PC-9 (cell line): ENCODE measurements around the gene FOXI2. TPM values are rescaled to one million over a fixed set of nuclear protein-coding genes. Genes with fewer than 3 reads are reported as not detected.

Experiments
- BruUV-seq: library from RNA; stranded (reverse); fragments of 400-500 nt; replicated peaks from 2 replicates; lab custom pipeline; 2021; lab: Mats Ljungman, UMichigan
- CTCF ChIA-PET: fragments of 300-600 bp; sonication (Branson Sonifier 250); formaldehyde crosslinking; loops from one replicate; lab custom pipeline; 2022; ENCODE audit warnings: antibody characterized with exemption; lab: Charles Lee
- POLR2A ChIA-PET: fragments of 300-600 bp; sonication (Branson Sonifier 250); formaldehyde crosslinking; loops from one replicate; lab custom pipeline; 2022; ENCODE audit warnings: antibody characterized with exemption; ENCODE audit not compliant: unreplicated experiment; lab: Charles Lee
- DNase-seq, 2 experiments: peaks; one replicate each; pipeline versions ENCODE4 v3.0.0 to v3.0.0-alpha.2; 2015 to 2022; ENCODE audit warnings: mixed read lengths in 1 of 2
- H2AFZ ChIP-seq: fragments of 200-600 bp; sonication (generic); 2 replicates; pipeline ENCODE4 v1.8.1; 2017; ENCODE audit warnings: antibody characterized with exemption
- H3F3A ChIP-seq: fragments of 200-600 bp; sonication (generic); 2 replicates; pipeline ENCODE4 v1.8.1; 2017; ENCODE audit warnings: antibody characterized with exemption, mild to moderate bottlenecking, low read depth; ENCODE audit not compliant: insufficient read depth
- H3K27ac ChIP-seq: fragments of 200-600 bp; sonication (generic); 2 replicates; pipeline ENCODE4 v1.6.1; 2016; ENCODE audit warnings: mixed run types
- H3K27me3 ChIP-seq: fragments of 200-600 bp; sonication (generic); 2 replicates; pipeline ENCODE4 v1.6.1; 2016; ENCODE audit warnings: low read depth, mixed run types; ENCODE audit not compliant: insufficient read depth
- H3K36me3 ChIP-seq: fragments of 200-600 bp; sonication (generic); 2 replicates; pipeline ENCODE4 v1.6.1; 2016; ENCODE audit warnings: low read depth, mixed run types
- H3K4me1 ChIP-seq: fragments of 200-600 bp; sonication (generic); replicated peaks from 2 replicates; pipeline ENCODE4 v1.6.1; 2016; ENCODE audit warnings: mixed run types; ENCODE audit not compliant: insufficient read depth
- H3K4me2 ChIP-seq: fragments of 200-600 bp; sonication (generic); 2 replicates; pipeline ENCODE4 v1.6.1; 2017; ENCODE audit warnings: mixed run types
- H3K4me3 ChIP-seq: fragments of 200-600 bp; sonication (generic); 2 replicates; pipeline ENCODE4 v1.6.1; 2016; ENCODE audit warnings: mixed run types
- H3K79me2 ChIP-seq: fragments of 200-600 bp; sonication (generic); 2 replicates; pipeline ENCODE4 v1.6.1; 2017; ENCODE audit warnings: low read depth, mixed run types
- H3K9me2 ChIP-seq: fragments of 200-600 bp; sonication (generic); 2 replicates; pipeline ENCODE4 v1.8.1; 2017; ENCODE audit warnings: mild to moderate bottlenecking; ENCODE audit not compliant: insufficient read depth
- H3K9me3 ChIP-seq: fragments of 200-600 bp; sonication (generic); 2 replicates; pipeline ENCODE4 v1.8.1; 2016; ENCODE audit warnings: low read depth; ENCODE audit not compliant: insufficient read depth
- H4K20me1 ChIP-seq: fragments of 200-600 bp; sonication (generic); 2 replicates; pipeline ENCODE4 v1.8.1; 2017; ENCODE audit not compliant: insufficient read depth
- CTCF ChIP-seq: fragments of 200-600 bp; sonication (generic); conservative IDR thresholded peaks from 2 replicates; pipeline ENCODE4 v1.6.1; 2017; ENCODE audit warnings: mixed run types, antibody characterized with exemption, mild to moderate bottlenecking, moderate library complexity
- EZH2 ChIP-seq: fragments of 200-600 bp; sonication (generic); IDR thresholded peaks from 2 replicates; pipeline ENCODE4 v1.8.0; 2017; ENCODE audit warnings: antibody characterized with exemption, low read depth
- intact Hi-C: fragments of 100-400 bp; cut with micrococcal nuclease; formaldehyde crosslinking; loops from one replicate; pipeline ENCODE4 v1.10.0; 2022; ENCODE audit not compliant: unreplicated experiment
- total RNA-seq: library from RNA; stranded (reverse); gene quantifications from 2 replicates; pipeline ENCODE4 v1.2.3, GENCODE V29; 2021

The FOXI2 gene
- total RNA-seq, 1 experiment from 2014 or later: not detected

GRCh38 chr10:127756264-127756663 lies 19.3 kb downstream of the FOXI2 start:
- no peaks in the 10 kb centered on the region for H4K20me1 ChIP-seq
- no peaks in the 10 kb centered on the region for H3K36me3 ChIP-seq
- POLR2A ChIA-PET: no interaction called here
- H3K9me2 ChIP-seq: no peaks in the 10 kb centered on the region
- H3K79me2 ChIP-seq: no peaks in the 10 kb centered on the region
- H3K27me3 ChIP-seq: peaks cover 6% of the 10 kb centered on the region; the same call in 1 of the 2 replicates
- no peak overlapping the region for H3K4me3 ChIP-seq
- no peak overlapping the region for H3K27ac ChIP-seq
- no peak overlapping the region for H2AFZ ChIP-seq
- no TSS peak for BruUV-seq
- H3K4me1 ChIP-seq: no peaks in the 10 kb centered on the region
- TF ChIP-seq CTCF (no peak), EZH2 (no peak)
- intact Hi-C loops: no loop called here
- H3F3A ChIP-seq: no peaks in the 10 kb centered on the region
- H3K9me3 ChIP-seq: no peaks in the 10 kb centered on the region
- no peak for DNase-seq
- CTCF ChIA-PET: no interaction called here
- no peak overlapping the region for H3K4me2 ChIP-seq

GRCh38 chr10:127757033-127757432 lies 20.0 kb downstream of the FOXI2 start:
- Histone ChIP-seq H3K4me3 (no peak overlapping the region), H3K4me2 (no peak overlapping the region), H3K27ac (no peak overlapping the region), H3K79me2 (no peaks in the 10 kb centered on the region), H3K4me1 (no peaks in the 10 kb centered on the region), H3K36me3 (no peaks in the 10 kb centered on the region), H3K9me2 (no peaks in the 10 kb centered on the region), H3K9me3 (no peaks in the 10 kb centered on the region), H3F3A (no peaks in the 10 kb centered on the region), H4K20me1 (no peaks in the 10 kb centered on the region), H3K27me3 (peaks cover 6% of the 10 kb centered on the region; the same call in 1 of the 2 replicates), H2AFZ (no peak overlapping the region)
- BruUV-seq: no TSS peak
- CTCF ChIA-PET: no interaction called here
- no peak for DNase-seq
- TF ChIP-seq EZH2 (no peak), CTCF (no peak)
- POLR2A ChIA-PET: no interaction called here
- intact Hi-C loops: no loop called here

- no peak overlapping the region for H3K27ac ChIP-seq
- no peaks in the 10 kb centered on the region for H3F3A ChIP-seq
- DNase-seq: no peak
- ChIA-PET POLR2A (no interaction called here), CTCF (no interaction called here)
- no peaks in the 10 kb centered on the region for H3K4me1 ChIP-seq
- H3K9me3 ChIP-seq: no peaks in the 10 kb centered on the region
- H3K36me3 ChIP-seq: no peaks in the 10 kb centered on the region
- H4K20me1 ChIP-seq: no peaks in the 10 kb centered on the region
- H3K4me3 ChIP-seq: no peak overlapping the region
- no peaks in the 10 kb centered on the region for H3K79me2 ChIP-seq
- no peak overlapping the region for H2AFZ ChIP-seq
- intact Hi-C loops: no loop called here
- no peak for TF ChIP-seq CTCF
- TF ChIP-seq EZH2: no peak
- BruUV-seq: no TSS peak
- no peak overlapping the region for H3K4me2 ChIP-seq
- H3K27me3 ChIP-seq: peaks cover 6% of the 10 kb centered on the region; the same call in 1 of the 2 replicates
- no peaks in the 10 kb centered on the region for H3K9me2 ChIP-seq
These were observed 22.3 kb downstream of the FOXI2 start for GRCh38 chr10:127759276-127759675.
